DOHH2 (cell line): ENCODE results near the gene KIZ.

Experiments
- EZH2phosphoT487 ChIP-seq: fragments of 200-600 bp; sonication (generic); IDR thresholded peaks from 2 replicates; pipeline ENCODE4 v1.6.1; 2017; ENCODE audit warnings: borderline replicate concordance, mild to moderate bottlenecking, antibody characterized with exemption, low read length, moderate library complexity, mixed read lengths
- TF ChIP-seq, protein P1 (sequence below): fragments of 200-600 bp; sonication (generic); IDR thresholded peaks from one replicate; pipeline ENCODE4 v1.5.1; 2014; ENCODE audit warnings: antibody characterized with exemption, mild to moderate bottlenecking, low read depth, low read length; ENCODE audit not compliant: poor library complexity, severe bottlenecking

DNA sequence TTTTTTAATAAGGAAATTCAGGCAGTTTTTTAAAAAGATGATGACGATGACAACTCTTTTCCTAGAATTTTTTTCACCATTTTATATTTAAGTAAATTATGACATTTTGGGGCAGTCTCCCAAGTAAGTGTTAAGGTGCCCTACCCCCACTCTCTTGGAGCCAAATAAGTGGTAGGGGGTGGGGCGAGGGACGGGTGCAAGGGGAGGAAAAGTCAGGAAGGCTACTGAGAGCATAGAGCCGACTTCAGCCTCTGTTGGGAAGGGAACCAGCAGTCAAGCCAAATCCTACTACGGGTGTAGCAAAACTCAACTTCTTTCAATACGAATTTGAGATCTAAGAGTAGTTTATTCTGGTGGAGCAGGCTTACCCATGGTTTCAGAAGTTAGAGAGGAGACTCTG, 54.4 kb downstream of the KIZ start:
- no peak for TF ChIP-seq EZH2phosphoT487
- TF ChIP-seq, protein P1, sequence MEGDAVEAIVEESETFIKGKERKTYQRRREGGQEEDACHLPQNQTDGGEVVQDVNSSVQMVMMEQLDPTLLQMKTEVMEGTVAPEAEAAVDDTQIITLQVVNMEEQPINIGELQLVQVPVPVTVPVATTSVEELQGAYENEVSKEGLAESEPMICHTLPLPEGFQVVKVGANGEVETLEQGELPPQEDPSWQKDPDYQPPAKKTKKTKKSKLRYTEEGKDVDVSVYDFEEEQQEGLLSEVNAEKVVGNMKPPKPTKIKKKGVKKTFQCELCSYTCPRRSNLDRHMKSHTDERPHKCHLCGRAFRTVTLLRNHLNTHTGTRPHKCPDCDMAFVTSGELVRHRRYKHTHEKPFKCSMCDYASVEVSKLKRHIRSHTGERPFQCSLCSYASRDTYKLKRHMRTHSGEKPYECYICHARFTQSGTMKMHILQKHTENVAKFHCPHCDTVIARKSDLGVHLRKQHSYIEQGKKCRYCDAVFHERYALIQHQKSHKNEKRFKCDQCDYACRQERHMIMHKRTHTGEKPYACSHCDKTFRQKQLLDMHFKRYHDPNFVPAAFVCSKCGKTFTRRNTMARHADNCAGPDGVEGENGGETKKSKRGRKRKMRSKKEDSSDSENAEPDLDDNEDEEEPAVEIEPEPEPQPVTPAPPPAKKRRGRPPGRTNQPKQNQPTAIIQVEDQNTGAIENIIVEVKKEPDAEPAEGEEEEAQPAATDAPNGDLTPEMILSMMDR, result no peak
